AG20443 (cell line): ENCODE data around the gene TNFAIP2.

Source experiments
- DNase-seq: peaks from one replicate; pipeline ENCODE4 v3.0.0; 2012; ENCODE audit warnings: low spot score, mixed read lengths

TNFAIP2 gene

GRCh38 chr14:103122947-103123633 lies at the start of gene TNFAIP2:
Gene TNFAIP2 (plus strand): TSS chr14:103123461. CDS start chr14:103126458, 2,997 bp downstream.
- DNase-seq: peak; percentile 88

- DNase-seq: no peak
Observed at GRCh38 chr14:103073876-103074728, 49.2 kb upstream of the TNFAIP2 start.

GRCh38 chr14:103074729-103075367 lies 48.4 kb upstream of the TNFAIP2 start:
- peak; percentile 59 for DNase-seq

GRCh38 chr14:103078420-103078749 lies 44.9 kb upstream of the TNFAIP2 start:
- peak; percentile 85 for DNase-seq

- DNase-seq: no peak
Observed at GRCh38 chr14:103078860-103079587, 44.2 kb upstream of the TNFAIP2 start.

GRCh38 chr14:103081951-103082350 lies 41.3 kb upstream of the TNFAIP2 start:
- DNase-seq: no peak

GRCh38 chr14:103084021-103084919 lies 39.0 kb upstream of the TNFAIP2 start, which contains the start of gene LBHD2:
Gene LBHD2 (plus strand): TSS chr14:103084210. CDS start chr14:103086013, 1,803 bp downstream.
- peak; percentile 59 for DNase-seq

- DNase-seq: no peak
Observed at GRCh38 chr14:103085106-103086091, 37.9 kb upstream of the TNFAIP2 start.

GRCh38 chr14:103086771-103087342 lies 36.4 kb upstream of the TNFAIP2 start:
- DNase-seq: no peak

GRCh38 chr14:103087343-103087835 lies 35.9 kb upstream of the TNFAIP2 start:
- no peak for DNase-seq

GRCh38 chr14:103088921-103089320 lies 34.3 kb upstream of the TNFAIP2 start:
- no peak for DNase-seq

- DNase-seq: no peak
Observed at GRCh38 chr14:103089386-103090335, 33.6 kb upstream of the TNFAIP2 start.

- no peak for DNase-seq
Observed at GRCh38 chr14:103090481-103091020, 32.7 kb upstream of the TNFAIP2 start.

- DNase-seq: peak; percentile 85
Observed at GRCh38 chr14:103091041-103091882, 32.0 kb upstream of the TNFAIP2 start.

- DNase-seq: no peak
Observed at GRCh38 chr14:103091883-103092222, 31.4 kb upstream of the TNFAIP2 start.

GRCh38 chr14:103093856-103094405 lies 29.3 kb upstream of the TNFAIP2 start:
- no peak for DNase-seq
